Measurements from ENCODE around the gene IFFO2. TPM values are rescaled to one million over a fixed set of nuclear protein-coding genes. Genes with fewer than 3 reads are reported as not detected.

The IFFO2 gene
- total and polyA plus RNA-seq, 2 of the 13 experiments (the other 11 are each of a cell fraction or from before 2014, with no cell fraction given) = 7.3 to 16.7 TPM

DNA sequence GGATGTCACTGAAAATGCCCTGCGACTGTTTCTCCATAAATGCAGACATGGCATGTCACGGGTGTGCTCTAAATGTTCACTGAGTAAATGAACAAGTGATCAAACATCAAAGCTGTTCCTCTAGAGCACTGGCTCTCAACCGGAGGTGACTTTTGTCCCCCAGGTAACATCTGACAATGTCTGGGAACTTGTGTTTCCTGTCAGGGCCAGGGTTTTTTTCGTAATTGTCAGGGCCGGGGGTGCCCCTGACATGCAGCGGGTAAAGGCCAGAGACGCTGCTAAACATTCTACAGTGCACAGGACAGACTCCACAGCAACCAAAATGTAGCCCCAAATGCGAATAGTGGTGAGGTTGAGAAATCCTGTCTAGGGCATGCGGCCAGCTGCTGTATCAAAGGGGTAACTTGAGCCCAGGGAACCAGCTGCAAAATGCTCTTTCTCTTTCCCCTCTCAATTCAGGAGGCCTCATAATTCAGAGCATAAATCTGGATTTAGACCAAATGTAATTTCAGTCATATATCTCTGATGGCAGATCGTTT, 56.1 kb downstream of the IFFO2 start (continued):
- TF ChIP-seq, protein P1, sequence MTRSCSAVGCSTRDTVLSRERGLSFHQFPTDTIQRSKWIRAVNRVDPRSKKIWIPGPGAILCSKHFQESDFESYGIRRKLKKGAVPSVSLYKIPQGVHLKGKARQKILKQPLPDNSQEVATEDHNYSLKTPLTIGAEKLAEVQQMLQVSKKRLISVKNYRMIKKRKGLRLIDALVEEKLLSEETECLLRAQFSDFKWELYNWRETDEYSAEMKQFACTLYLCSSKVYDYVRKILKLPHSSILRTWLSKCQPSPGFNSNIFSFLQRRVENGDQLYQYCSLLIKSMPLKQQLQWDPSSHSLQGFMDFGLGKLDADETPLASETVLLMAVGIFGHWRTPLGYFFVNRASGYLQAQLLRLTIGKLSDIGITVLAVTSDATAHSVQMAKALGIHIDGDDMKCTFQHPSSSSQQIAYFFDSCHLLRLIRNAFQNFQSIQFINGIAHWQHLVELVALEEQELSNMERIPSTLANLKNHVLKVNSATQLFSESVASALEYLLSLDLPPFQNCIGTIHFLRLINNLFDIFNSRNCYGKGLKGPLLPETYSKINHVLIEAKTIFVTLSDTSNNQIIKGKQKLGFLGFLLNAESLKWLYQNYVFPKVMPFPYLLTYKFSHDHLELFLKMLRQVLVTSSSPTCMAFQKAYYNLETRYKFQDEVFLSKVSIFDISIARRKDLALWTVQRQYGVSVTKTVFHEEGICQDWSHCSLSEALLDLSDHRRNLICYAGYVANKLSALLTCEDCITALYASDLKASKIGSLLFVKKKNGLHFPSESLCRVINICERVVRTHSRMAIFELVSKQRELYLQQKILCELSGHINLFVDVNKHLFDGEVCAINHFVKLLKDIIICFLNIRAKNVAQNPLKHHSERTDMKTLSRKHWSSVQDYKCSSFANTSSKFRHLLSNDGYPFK (CRISPR knock-in tag; IDR thresholded peaks at IDR 0.05; ENCODE audit: borderline replicate concordance) = no peak
- TF ChIP-seq, protein P2, sequence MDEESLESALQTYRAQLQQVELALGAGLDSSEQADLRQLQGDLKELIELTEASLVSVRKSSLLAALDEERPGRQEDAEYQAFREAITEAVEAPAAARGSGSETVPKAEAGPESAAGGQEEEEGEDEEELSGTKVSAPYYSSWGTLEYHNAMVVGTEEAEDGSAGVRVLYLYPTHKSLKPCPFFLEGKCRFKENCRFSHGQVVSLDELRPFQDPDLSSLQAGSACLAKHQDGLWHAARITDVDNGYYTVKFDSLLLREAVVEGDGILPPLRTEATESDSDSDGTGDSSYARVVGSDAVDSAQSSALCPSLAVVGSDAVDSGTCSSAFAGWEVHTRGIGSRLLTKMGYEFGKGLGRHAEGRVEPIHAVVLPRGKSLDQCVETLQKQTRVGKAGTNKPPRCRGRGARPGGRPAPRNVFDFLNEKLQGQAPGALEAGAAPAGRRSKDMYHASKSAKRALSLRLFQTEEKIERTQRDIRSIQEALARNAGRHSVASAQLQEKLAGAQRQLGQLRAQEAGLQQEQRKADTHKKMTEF (CRISPR knock-in tag; IDR thresholded peaks at IDR 0.05) = peak; percentile 80
- TF ChIP-seq, protein P3, sequence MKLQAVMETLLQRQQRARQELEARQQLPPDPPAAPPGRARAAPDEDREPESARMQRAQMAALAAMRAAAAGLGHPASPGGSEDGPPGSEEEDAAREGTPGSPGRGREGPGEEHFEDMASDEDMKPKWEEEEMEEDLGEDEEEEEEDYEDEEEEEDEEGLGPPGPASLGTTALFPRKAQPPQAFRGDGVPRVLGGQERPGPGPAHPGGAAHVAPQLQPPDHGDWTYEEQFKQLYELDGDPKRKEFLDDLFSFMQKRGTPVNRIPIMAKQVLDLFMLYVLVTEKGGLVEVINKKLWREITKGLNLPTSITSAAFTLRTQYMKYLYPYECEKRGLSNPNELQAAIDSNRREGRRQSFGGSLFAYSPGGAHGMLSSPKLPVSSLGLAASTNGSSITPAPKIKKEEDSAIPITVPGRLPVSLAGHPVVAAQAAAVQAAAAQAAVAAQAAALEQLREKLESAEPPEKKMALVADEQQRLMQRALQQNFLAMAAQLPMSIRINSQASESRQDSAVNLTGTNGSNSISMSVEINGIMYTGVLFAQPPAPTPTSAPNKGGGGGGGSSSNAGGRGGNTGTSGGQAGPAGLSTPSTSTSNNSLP (IDR thresholded peaks at IDR 0.05; ENCODE audit: low read depth, low read length) = no peak; the same call in 1 of the 2 replicates
- TF ChIP-seq, protein P4, sequence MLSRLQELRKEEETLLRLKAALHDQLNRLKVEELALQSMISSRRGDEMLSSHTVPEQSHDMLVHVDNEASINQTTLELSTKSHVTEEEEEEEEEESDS (CRISPR knock-in tag; IDR thresholded peaks at IDR 0.05; ENCODE audit: borderline replicate concordance) = no peak
- TF ChIP-seq MAFK (conservative IDR thresholded peaks at IDR 0.05 in 1 of 2, IDR thresholded peaks at IDR 0.05 in 1 of 2; ENCODE audit: low read length in 2 of 2) (no peak; a peak in 1 of 4 replicates), EP300 (IDR thresholded peaks at IDR 0.05; ENCODE audit: low read depth in 2 of 2, low read length in 2 of 2) (peak in 1 of 2 experiments; percentile 78; a peak in 2 of 4 replicates), EP300 (CRISPR knock-in tag; IDR thresholded peaks at IDR 0.05; ENCODE audit: borderline replicate concordance) (peak; percentile 65; the same call in 1 of the 2 replicates), GPN1 (CRISPR knock-in tag; IDR thresholded peaks at IDR 0.05; ENCODE audit: borderline replicate concordance) (no peak), TOE1 (CRISPR knock-in tag; IDR thresholded peaks at IDR 0.05) (no peak), ZNF709 (CRISPR knock-in tag; IDR thresholded peaks at IDR 0.05) (no peak), ZSCAN9 (CRISPR knock-in tag; IDR thresholded peaks at IDR 0.05; ENCODE audit: borderline replicate concordance) (0 out of 2 replicates have a peak, but pooled peaks have one; percentile 43), ARNTL (CRISPR knock-in tag; IDR thresholded peaks at IDR 0.05) (peak; percentile 91), DMAP1 (CRISPR knock-in tag; IDR thresholded peaks at IDR 0.05) (no peak), ZNF816 (CRISPR knock-in tag; IDR thresholded peaks at IDR 0.05; ENCODE audit: borderline replicate concordance) (no peak), TRIM24 (CRISPR knock-in tag; IDR thresholded peaks at IDR 0.05) (no peak), RBM39 (IDR thresholded peaks at IDR 0.05; ENCODE audit: low read depth, low read length, poor library complexity, severe bottlenecking) (no peak), ZNF644 (CRISPR knock-in tag; IDR thresholded peaks at IDR 0.05; ENCODE audit: low read depth) (no peak; the same call in 1 of the 2 replicates), ZNF530 (CRISPR knock-in tag; IDR thresholded peaks at IDR 0.05; ENCODE audit: low read depth) (no peak), ZBTB20 (CRISPR knock-in tag; IDR thresholded peaks at IDR 0.05; ENCODE audit: borderline replicate concordance, low read depth) (peak; percentile 36; the same call in 1 of the 2 replicates), ELF4 (CRISPR knock-in tag; IDR thresholded peaks at IDR 0.05; ENCODE audit: borderline replicate concordance) (no peak), ZBTB38 (CRISPR knock-in tag; IDR thresholded peaks at IDR 0.05) (0 out of 2 replicates have a peak, but pooled peaks have one; percentile 20), ATF1 (CRISPR knock-in tag; IDR thresholded peaks at IDR 0.05) (no peak; the same call in 1 of the 2 replicates)
- TF ChIP-seq, protein P5, sequence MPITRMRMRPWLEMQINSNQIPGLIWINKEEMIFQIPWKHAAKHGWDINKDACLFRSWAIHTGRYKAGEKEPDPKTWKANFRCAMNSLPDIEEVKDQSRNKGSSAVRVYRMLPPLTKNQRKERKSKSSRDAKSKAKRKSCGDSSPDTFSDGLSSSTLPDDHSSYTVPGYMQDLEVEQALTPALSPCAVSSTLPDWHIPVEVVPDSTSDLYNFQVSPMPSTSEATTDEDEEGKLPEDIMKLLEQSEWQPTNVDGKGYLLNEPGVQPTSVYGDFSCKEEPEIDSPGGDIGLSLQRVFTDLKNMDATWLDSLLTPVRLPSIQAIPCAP (CRISPR knock-in tag; IDR thresholded peaks at IDR 0.05; ENCODE audit: low read depth) = no peak
